GM23338 (cell line): ENCODE results near the gene CSTPP1. TPM values are rescaled to one million over a fixed set of nuclear protein-coding genes. Genes with fewer than 3 reads are reported as not detected.

Experiments
- ATAC-seq: fragments of 200-7000 bp; cut with Tn5 transposase; 3 replicates; pipeline ENCODE4 v1.9.1; 2020
- DNase-seq: peaks from one replicate; pipeline ENCODE4 v3.0.0-alpha.2; 2015; ENCODE audit warnings: low spot score
- H2AFZ ChIP-seq: fragments of 200-600 bp; sonication (generic); 2 replicates; pipeline ENCODE4 v1.8.0; 2016; ENCODE audit warnings: antibody characterized with exemption, mild to moderate bottlenecking, moderate library complexity
- H3F3A ChIP-seq: fragments of 200-600 bp; sonication (generic); replicated peaks from 2 replicates; pipeline ENCODE4 v1.8.0; 2017; ENCODE audit warnings: antibody characterized with exemption, mixed run types, low read depth
- H3K27ac ChIP-seq: fragments of 200-600 bp; sonication (generic); 2 replicates; pipeline ENCODE4 v1.6.1; 2016; ENCODE audit warnings: low read depth
- H3K27me3 ChIP-seq: fragments of 200-600 bp; sonication (generic); 2 replicates; pipeline ENCODE4 v1.8.0; 2016; ENCODE audit warnings: mild to moderate bottlenecking, mixed run types, moderate library complexity; ENCODE audit not compliant: insufficient read depth
- H3K36me3 ChIP-seq: fragments of 200-600 bp; sonication (generic); 2 replicates; pipeline ENCODE4 v1.8.0; 2016; ENCODE audit warnings: mild to moderate bottlenecking; ENCODE audit not compliant: insufficient read depth
- H3K4me1 ChIP-seq: fragments of 200-600 bp; sonication (generic); 2 replicates; pipeline ENCODE4 v1.8.0; 2016; ENCODE audit warnings: mild to moderate bottlenecking, moderate library complexity; ENCODE audit not compliant: insufficient read depth
- H3K4me2 ChIP-seq: fragments of 200-600 bp; sonication (generic); 2 replicates; pipeline ENCODE4 v1.7.1; 2017; ENCODE audit warnings: mixed run types
- H3K4me3 ChIP-seq: fragments of 200-600 bp; sonication (generic); 2 replicates; pipeline ENCODE4 v1.6.1; 2016; ENCODE audit warnings: mixed run types
- H3K79me2 ChIP-seq: fragments of 200-600 bp; sonication (generic); replicated peaks from 2 replicates; pipeline ENCODE4 v1.8.0; 2017; ENCODE audit warnings: mild to moderate bottlenecking; ENCODE audit not compliant: insufficient read depth
- H3K9me2 ChIP-seq: fragments of 200-600 bp; sonication (generic); 2 replicates; pipeline ENCODE4 v1.8.0; 2017; ENCODE audit not compliant: insufficient read depth
- H4K20me1 ChIP-seq: fragments of 200-600 bp; sonication (generic); replicated peaks from 2 replicates; pipeline ENCODE4 v1.8.0; 2017; ENCODE audit warnings: mild to moderate bottlenecking; ENCODE audit not compliant: insufficient read depth
- H3K27ac Mint-ChIP-seq: 2 replicates; pipeline ENCODE4 v1.8.0; 2020; ENCODE audit warnings: inconsistent platforms, mild to moderate bottlenecking, moderate library complexity, mixed read lengths
- H3K27me3 Mint-ChIP-seq: 3 replicates; pipeline ENCODE4 v1.8.0; 2022; ENCODE audit warnings: low read depth, mild to moderate bottlenecking, moderate library complexity, mixed read lengths, inconsistent platforms; ENCODE audit not compliant: insufficient read depth, poor library complexity
- H3K36me3 Mint-ChIP-seq: 3 replicates; pipeline ENCODE4 v1.8.0; 2021; ENCODE audit warnings: low read depth, mild to moderate bottlenecking, inconsistent platforms, moderate library complexity, mixed read lengths
- H3K4me1 Mint-ChIP-seq: 3 replicates; pipeline ENCODE4 v1.8.0; 2020; ENCODE audit warnings: mild to moderate bottlenecking, inconsistent platforms, mixed read lengths
- H3K4me3 Mint-ChIP-seq: 3 replicates; pipeline ENCODE4 v1.8.0; 2021; ENCODE audit warnings: moderate library complexity, mild to moderate bottlenecking, inconsistent platforms, mixed read lengths
- H3K9me3 Mint-ChIP-seq: 3 replicates; pipeline ENCODE4 v1.8.0; 2020; ENCODE audit warnings: moderate library complexity, mild to moderate bottlenecking, inconsistent platforms, mixed read lengths
- CREB1 ChIP-seq: fragments of 250-450 bp; sonication (Bioruptor Pico); IDR thresholded peaks from 2 replicates; pipeline ENCODE4 v1.5.0; 2020; ENCODE audit warnings: low read depth, mild to moderate bottlenecking, moderate library complexity
- EZH2 ChIP-seq: fragments of 200-600 bp; sonication (generic); IDR thresholded peaks from one replicate; pipeline ENCODE4 v1.8.0; 2017; ENCODE audit warnings: antibody characterized with exemption, mild to moderate bottlenecking, low read depth; ENCODE audit not compliant: unreplicated experiment
- EZH2phosphoT487 ChIP-seq: fragments of 200-600 bp; sonication (generic); IDR thresholded peaks from one replicate; pipeline ENCODE4 v1.8.1; 2018; ENCODE audit warnings: antibody characterized with exemption; ENCODE audit not compliant: unreplicated experiment
- JUNB ChIP-seq: IDR thresholded peaks from one replicate; pipeline ENCODE4 v1.6.1; 2016; ENCODE audit warnings: antibody characterized with exemption; ENCODE audit not compliant: unreplicated experiment
- NANOG ChIP-seq: IDR thresholded peaks from 2 replicates; pipeline ENCODE4 v1.6.1; 2016; ENCODE audit warnings: antibody characterized with exemption, borderline replicate concordance
- POLR2AphosphoS5 ChIP-seq: IDR thresholded peaks from 2 replicates; pipeline ENCODE4 v1.6.1; 2016; ENCODE audit warnings: antibody characterized with exemption, low read depth
- STAT1 ChIP-seq: IDR thresholded peaks from one replicate; pipeline ENCODE4 v1.6.1; 2016; ENCODE audit warnings: antibody characterized with exemption; ENCODE audit not compliant: unreplicated experiment
- ZNF114 ChIP-seq: fragments of 250-450 bp; sonication (Bioruptor Pico); IDR thresholded peaks from 2 replicates; pipeline ENCODE4 v1.5.0; 2020; ENCODE audit warnings: mild to moderate bottlenecking, moderate library complexity
- ZNF331 ChIP-seq: fragments of 250-450 bp; sonication (Bioruptor Pico); IDR thresholded peaks from 2 replicates; pipeline ENCODE4 v1.5.0; 2020; ENCODE audit warnings: low read depth, mild to moderate bottlenecking, moderate library complexity
- polyA plus RNA-seq: library from polyadenylated mRNA; unstranded; fragments of >200 nt; fragmentation: Nextera tagmentation; extraction: Ambion mirVana; gene quantifications from 2 replicates; pipeline ENCODE4 v1.2.1, GENCODE V29; 2016
- total RNA-seq: library from RNA; depleted of rRNA; stranded (reverse); fragments of >200 nt; shearing (Covaris generic); gene quantifications from 2 replicates; pipeline ENCODE4 v1.2.3, GENCODE V29; 2014
- TF ChIP-seq, protein P1 (sequence below): IDR thresholded peaks from one replicate; pipeline ENCODE4 v1.6.1; 2018; ENCODE audit warnings: antibody characterized with exemption; ENCODE audit not compliant: unreplicated experiment
- TF ChIP-seq, protein P2 (sequence below): IDR thresholded peaks from 2 replicates; pipeline ENCODE4 v1.6.1; 2016; ENCODE audit warnings: antibody characterized with exemption
- TF ChIP-seq, protein P3 (sequence below): fragments of 250-450 bp; sonication (Bioruptor Pico); IDR thresholded peaks from 2 replicates; pipeline ENCODE4 v1.5.0; 2020; ENCODE audit warnings: mild to moderate bottlenecking, moderate library complexity
- TF ChIP-seq, protein P4 (sequence below), 2 experiments: fragments of 200-600 bp in 1 of 2; sonication (generic) in 1 of 2; conservative IDR thresholded peaks; 2 replicates each; pipeline versions ENCODE4 v1.5.1 to v1.6.1; 2016 to 2017; ENCODE audit warnings: antibody characterized with exemption in 2 of 2, low read depth in 2 of 2, mild to moderate bottlenecking in 2 of 2, moderate library complexity in 1 of 2

The CSTPP1 gene
- total and polyA plus RNA-seq, 2 experiments from 2014 or later, result 23.5 to 42.6 TPM

DNA sequence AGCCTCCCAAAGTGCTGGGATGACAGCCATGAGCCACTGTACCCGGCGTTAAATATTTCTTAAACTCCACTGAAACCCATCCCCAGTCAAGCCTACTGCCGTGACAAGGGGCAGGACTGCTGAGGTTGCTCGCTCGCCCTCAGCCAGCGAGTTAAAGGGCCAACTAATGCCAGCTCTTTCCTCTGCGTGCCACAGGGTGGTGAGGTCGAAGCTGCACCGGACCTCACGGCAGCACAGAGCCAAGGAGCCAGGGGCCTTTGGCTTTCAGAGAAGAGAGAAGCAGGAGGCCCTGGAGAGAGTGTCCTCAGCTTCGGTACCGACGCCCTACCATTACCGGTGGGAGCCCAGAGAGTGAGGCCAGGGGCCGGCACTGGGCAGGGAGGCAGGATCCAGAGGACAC is 227.3 kb downstream of the CSTPP1 start:
- Histone ChIP-seq H3K9me2 (no peaks in the 10 kb centered on the region), H3F3A (peaks cover 10% of the 10 kb centered on the region), H3K36me3 (peaks cover 25% of the 10 kb centered on the region), H2AFZ (no peak overlapping the region), H3K79me2 (no peaks in the 10 kb centered on the region), H3K4me2 (no peak overlapping the region), H3K4me3 (no peak overlapping the region), H3K4me1 (0 out of 2 replicates have a peak, but pooled peaks cover 3% of the 10 kb centered on the region), H3K27me3 (no peaks in the 10 kb centered on the region), H4K20me1 (peaks cover 10% of the 10 kb centered on the region), H3K27ac (no peak overlapping the region)
- peaks cover 48% of the 10 kb centered on the region for H3K36me3 Mint-ChIP-seq
- peaks cover 3% of the 10 kb centered on the region; the same call in 1 of the 3 replicates for H3K4me1 Mint-ChIP-seq
- no peak overlapping the region for H3K27ac Mint-ChIP-seq
- no peak overlapping the region for H3K4me3 Mint-ChIP-seq
- ATAC-seq, result no peak
- H3K9me3 Mint-ChIP-seq, result no peaks in the 10 kb centered on the region
- TF ChIP-seq ZNF114 (CRISPR knock-in tag) (no peak), STAT1 (no peak), EZH2 (no peak), JUNB (no peak), ZNF331 (CRISPR knock-in tag) (no peak), NANOG (no peak), CREB1 (CRISPR knock-in tag) (no peak), POLR2AphosphoS5 (no peak), EZH2phosphoT487 (no peak)
- TF ChIP-seq, protein P1, sequence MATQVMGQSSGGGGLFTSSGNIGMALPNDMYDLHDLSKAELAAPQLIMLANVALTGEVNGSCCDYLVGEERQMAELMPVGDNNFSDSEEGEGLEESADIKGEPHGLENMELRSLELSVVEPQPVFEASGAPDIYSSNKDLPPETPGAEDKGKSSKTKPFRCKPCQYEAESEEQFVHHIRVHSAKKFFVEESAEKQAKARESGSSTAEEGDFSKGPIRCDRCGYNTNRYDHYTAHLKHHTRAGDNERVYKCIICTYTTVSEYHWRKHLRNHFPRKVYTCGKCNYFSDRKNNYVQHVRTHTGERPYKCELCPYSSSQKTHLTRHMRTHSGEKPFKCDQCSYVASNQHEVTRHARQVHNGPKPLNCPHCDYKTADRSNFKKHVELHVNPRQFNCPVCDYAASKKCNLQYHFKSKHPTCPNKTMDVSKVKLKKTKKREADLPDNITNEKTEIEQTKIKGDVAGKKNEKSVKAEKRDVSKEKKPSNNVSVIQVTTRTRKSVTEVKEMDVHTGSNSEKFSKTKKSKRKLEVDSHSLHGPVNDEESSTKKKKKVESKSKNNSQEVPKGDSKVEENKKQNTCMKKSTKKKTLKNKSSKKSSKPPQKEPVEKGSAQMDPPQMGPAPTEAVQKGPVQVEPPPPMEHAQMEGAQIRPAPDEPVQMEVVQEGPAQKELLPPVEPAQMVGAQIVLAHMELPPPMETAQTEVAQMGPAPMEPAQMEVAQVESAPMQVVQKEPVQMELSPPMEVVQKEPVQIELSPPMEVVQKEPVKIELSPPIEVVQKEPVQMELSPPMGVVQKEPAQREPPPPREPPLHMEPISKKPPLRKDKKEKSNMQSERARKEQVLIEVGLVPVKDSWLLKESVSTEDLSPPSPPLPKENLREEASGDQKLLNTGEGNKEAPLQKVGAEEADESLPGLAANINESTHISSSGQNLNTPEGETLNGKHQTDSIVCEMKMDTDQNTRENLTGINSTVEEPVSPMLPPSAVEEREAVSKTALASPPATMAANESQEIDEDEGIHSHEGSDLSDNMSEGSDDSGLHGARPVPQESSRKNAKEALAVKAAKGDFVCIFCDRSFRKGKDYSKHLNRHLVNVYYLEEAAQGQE, result no peak
- TF ChIP-seq, protein P2, sequence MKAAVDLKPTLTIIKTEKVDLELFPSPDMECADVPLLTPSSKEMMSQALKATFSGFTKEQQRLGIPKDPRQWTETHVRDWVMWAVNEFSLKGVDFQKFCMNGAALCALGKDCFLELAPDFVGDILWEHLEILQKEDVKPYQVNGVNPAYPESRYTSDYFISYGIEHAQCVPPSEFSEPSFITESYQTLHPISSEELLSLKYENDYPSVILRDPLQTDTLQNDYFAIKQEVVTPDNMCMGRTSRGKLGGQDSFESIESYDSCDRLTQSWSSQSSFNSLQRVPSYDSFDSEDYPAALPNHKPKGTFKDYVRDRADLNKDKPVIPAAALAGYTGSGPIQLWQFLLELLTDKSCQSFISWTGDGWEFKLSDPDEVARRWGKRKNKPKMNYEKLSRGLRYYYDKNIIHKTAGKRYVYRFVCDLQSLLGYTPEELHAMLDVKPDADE, result no peak
- TF ChIP-seq, protein P3, sequence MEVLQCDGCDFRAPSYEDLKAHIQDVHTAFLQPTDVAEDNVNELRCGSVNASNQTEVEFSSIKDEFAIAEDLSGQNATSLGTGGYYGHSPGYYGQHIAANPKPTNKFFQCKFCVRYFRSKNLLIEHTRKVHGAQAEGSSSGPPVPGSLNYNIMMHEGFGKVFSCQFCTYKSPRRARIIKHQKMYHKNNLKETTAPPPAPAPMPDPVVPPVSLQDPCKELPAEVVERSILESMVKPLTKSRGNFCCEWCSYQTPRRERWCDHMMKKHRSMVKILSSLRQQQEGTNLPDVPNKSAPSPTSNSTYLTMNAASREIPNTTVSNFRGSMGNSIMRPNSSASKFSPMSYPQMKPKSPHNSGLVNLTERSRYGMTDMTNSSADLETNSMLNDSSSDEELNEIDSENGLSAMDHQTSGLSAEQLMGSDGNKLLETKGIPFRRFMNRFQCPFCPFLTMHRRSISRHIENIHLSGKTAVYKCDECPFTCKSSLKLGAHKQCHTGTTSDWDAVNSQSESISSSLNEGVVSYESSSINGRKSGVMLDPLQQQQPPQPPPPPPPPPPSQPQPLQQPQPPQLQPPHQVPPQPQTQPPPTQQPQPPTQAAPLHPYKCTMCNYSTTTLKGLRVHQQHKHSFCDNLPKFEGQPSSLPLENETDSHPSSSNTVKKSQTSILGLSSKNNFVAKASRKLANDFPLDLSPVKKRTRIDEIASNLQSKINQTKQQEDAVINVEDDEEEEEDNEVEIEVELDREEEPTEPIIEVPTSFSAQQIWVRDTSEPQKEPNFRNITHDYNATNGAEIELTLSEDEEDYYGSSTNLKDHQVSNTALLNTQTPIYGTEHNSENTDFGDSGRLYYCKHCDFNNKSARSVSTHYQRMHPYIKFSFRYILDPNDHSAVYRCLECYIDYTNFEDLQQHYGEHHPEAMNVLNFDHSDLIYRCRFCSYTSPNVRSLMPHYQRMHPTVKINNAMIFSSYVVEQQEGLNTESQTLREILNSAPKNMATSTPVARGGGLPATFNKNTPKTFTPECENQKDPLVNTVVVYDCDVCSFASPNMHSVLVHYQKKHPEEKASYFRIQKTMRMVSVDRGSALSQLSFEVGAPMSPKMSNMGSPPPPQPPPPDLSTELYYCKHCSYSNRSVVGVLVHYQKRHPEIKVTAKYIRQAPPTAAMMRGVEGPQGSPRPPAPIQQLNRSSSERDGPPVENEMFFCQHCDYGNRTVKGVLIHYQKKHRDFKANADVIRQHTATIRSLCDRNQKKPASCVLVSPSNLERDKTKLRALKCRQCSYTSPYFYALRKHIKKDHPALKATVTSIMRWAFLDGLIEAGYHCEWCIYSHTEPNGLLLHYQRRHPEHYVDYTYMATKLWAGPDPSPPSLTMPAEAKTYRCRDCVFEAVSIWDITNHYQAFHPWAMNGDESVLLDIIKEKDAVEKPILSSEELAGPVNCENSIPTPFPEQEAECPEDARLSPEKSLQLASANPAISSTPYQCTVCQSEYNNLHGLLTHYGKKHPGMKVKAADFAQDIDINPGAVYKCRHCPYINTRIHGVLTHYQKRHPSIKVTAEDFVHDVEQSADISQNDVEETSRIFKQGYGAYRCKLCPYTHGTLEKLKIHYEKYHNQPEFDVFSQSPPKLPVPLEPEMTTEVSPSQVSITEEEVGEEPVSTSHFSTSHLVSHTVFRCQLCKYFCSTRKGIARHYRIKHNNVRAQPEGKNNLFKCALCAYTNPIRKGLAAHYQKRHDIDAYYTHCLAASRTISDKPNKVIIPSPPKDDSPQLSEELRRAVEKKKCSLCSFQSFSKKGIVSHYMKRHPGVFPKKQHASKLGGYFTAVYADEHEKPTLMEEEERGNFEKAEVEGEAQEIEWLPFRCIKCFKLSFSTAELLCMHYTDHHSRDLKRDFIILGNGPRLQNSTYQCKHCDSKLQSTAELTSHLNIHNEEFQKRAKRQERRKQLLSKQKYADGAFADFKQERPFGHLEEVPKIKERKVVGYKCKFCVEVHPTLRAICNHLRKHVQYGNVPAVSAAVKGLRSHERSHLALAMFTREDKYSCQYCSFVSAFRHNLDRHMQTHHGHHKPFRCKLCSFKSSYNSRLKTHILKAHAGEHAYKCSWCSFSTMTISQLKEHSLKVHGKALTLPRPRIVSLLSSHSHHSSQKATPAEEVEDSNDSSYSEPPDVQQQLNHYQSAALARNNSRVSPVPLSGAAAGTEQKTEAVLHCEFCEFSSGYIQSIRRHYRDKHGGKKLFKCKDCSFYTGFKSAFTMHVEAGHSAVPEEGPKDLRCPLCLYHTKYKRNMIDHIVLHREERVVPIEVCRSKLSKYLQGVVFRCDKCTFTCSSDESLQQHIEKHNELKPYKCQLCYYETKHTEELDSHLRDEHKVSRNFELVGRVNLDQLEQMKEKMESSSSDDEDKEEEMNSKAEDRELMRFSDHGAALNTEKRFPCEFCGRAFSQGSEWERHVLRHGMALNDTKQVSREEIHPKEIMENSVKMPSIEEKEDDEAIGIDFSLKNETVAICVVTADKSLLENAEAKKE (CRISPR knock-in tag), result no peak
- TF ChIP-seq, protein P4, sequence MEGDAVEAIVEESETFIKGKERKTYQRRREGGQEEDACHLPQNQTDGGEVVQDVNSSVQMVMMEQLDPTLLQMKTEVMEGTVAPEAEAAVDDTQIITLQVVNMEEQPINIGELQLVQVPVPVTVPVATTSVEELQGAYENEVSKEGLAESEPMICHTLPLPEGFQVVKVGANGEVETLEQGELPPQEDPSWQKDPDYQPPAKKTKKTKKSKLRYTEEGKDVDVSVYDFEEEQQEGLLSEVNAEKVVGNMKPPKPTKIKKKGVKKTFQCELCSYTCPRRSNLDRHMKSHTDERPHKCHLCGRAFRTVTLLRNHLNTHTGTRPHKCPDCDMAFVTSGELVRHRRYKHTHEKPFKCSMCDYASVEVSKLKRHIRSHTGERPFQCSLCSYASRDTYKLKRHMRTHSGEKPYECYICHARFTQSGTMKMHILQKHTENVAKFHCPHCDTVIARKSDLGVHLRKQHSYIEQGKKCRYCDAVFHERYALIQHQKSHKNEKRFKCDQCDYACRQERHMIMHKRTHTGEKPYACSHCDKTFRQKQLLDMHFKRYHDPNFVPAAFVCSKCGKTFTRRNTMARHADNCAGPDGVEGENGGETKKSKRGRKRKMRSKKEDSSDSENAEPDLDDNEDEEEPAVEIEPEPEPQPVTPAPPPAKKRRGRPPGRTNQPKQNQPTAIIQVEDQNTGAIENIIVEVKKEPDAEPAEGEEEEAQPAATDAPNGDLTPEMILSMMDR (conservative IDR thresholded peaks at IDR 0.05; ENCODE audit: low read depth in 2 of 2), result no peak
- H3K27me3 Mint-ChIP-seq, result peaks cover 6% of the 10 kb centered on the region
- DNase-seq, result no peak
